Activated CD4-positive, CD25-positive, alpha-beta regulatory T cell treated with anti-CD3 and anti-CD28 coated beads, Interleukin-2, amount 50 U/mL, for 16 hours (primary cell): ENCODE data around the gene ZNF688.
"Not testable (repeated sequence)": the region's sequence is repeated elsewhere in the genome, so short reads cannot be mapped to it uniquely, and the experiment has no call there.

Experiments
- DNase-seq: peaks from one replicate; pipeline ENCODE4 v3.0.0-alpha.2; 2020; ENCODE audit warnings: low read depth, low spot score

Gene ZNF688

DNA sequence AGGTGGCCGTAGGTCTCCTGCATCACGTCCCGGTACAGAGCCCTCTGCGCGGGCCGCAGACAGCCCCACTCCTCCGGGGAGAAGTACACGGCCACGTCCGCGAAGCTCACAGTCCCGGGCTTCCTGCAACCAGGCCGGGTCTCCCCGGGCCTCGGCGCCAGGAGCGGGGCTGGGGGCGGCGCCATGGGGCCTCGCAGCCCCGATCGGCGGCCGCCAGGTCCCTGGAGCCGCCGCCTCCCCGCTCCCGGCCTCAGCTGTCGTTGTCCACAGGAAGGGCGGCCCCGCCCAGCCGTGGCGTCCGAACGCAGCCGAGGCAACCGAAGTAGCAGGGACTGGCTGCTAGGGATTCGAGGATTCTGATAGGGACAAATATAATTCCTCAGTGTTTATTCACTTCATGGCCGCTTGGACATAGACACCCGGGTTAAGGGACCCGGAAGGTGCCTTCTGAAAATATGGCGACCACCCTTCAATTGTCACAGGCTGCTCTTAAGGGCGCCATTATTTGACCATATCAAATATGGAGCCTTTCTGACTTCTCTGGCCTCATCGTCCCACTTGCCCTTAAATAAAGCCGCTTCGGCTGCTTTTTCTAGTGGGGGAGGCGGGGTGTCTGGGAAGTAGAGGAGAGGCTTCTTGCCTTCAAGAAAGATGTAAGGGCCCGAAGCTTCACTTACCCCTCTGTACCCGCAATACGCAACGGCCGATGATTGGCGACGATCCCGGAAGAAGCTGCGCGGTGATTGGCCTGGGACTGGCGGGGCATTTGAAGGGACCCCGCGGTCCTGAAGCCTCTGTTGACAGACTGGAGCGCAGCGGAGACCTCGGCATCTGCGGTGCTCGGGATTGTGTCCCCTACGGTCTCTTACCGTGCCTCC, at the start of gene ZNF688:
Gene ZNF688, minus strand, starts transcription at position 270 of the 878 bp plus-strand sequence. Its CDS starts 85 bp downstream, at position 185.
- peak; percentile 92 for DNase-seq

- no peak for DNase-seq
These were observed 48.7 kb upstream of the ZNF688 start for GRCh38 chr16:30620169-30620568.

GRCh38 chr16:30619638-30620037, 48.1 kb upstream of the ZNF688 start:
- DNase-seq: no peak

GRCh38 chr16:30619202-30619601, 47.7 kb upstream of the ZNF688 start:
- DNase-seq: no peak

DNA sequence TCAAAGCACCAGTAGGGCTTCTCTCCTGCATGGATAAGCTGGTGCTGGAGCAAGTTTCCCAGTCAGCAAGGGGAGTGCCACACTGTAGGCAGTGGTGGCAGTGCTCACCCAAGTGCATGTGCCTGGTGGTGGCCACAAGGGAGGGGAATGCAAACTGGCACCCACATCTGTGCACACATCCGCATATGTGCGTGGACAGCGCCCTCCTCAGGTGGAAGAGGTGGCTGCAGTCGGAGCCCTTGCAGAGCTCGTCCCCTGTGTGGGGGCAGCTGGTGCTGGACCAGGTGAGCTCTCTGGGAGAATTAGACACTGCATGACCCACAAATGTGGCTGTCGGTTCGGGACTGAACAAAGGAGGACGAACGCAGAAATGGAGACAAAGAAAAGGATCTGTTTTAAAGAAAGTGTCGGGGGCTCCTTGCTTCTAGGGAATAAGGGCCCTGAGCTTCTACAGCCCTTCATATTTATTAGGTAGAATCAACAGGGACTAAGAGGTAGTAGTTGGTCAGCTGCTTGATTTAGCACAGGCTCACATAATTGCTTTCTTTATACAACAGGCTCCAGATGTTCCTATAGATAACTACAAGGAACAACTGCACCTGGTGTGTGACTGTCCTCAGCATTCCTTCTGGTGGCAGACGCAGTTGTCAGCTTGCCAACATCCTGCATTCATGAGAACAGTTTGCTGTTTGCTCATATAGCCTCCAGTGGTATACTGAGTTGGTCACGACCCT, 44.0 kb upstream of the ZNF688 start:
- DNase-seq: peak; percentile 45

DNA sequence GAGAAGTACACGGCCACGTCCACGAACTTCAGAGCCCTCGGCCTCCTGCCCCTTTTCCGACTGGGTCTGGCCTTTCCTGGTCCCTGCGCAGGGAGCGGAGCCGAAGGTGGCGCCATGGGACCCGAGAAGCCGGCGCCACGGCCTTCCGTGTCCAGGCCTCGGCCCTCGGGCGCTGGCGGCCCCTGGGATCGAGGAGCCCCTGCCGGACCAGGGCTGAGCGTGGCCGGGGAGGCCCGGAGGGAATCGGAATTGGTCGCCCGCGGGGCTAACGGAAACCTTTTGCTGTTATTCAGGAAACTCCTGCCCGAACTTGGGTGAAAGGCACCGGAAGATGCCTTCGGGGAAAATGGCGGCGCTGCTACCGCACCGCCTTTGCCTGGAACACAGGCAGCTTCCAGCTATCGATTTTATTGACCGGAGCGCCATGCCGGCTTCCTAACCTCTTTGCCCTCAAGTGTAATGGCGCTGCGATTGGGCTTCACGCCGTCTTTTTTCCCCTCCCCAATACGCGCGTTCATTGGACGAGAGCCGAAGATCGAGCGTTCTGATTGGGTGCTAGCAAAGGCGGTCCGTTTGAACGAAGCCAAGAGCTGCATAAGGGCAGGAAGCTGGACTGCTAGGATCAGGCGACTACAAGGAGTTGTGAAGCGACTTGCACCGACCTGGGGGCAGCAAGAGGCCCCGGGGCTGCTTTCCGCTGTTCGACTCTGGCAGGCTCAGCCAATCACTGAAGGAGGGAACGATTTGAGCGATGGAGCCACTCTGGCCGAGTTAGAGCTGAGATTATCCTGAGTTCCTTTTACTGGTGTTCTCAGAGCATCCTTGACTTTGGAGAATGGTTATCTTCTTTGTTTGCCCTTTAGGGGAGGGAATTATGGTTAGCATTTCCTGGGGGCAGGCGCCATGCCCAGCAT, 38.7 kb upstream of the ZNF688 start, which contains the start of gene ZNF689:
Gene ZNF689, minus strand, starts transcription at position 464 of the 914 bp plus-strand sequence. Its CDS starts 348 bp downstream, at position 116.
- DNase-seq: peak; percentile 91

GRCh38 chr16:30609002-30609925, 37.8 kb upstream of the ZNF688 start:
- no peak for DNase-seq

DNA sequence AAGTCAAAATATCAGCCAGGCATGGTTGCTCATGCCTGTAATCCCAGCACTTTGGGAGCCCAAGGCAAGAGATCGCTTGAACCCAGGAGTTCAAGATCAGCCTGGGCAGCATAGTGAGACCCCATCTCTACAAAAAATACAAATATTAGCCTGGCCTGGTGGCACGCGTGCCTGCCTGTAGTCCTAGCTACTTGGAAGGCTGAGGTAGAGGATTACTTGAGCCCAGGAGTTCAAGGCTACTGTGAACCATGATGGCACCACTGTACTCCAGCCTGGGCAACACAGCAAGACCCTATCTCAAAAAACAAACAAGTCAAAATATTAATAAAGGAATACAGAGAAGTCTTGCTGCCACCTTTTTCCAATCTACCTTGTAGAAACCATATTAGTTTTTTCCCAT, 34.5 kb upstream of the ZNF688 start:
- DNase-seq: no peak

DNA sequence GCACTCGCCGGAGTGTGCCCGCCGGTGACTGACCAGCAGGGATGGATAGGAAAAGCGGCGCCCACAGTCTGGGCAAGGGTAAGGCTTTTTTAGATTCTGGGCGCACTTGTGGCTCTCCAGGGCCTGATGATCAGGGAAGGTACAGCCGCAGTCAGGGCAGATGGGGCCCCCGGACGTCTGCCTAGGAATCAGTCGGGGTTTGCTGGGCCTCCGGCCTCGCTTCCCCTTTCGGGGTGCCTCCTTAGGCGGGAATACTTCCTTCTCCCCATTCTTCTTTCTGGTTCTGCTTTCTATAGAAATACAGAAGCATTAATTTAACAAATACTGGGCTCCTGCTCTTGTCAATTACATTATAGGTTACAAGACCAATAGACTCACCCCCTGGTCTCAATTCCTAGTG, 33.6 kb upstream of the ZNF688 start:
- DNase-seq: no peak

DNA sequence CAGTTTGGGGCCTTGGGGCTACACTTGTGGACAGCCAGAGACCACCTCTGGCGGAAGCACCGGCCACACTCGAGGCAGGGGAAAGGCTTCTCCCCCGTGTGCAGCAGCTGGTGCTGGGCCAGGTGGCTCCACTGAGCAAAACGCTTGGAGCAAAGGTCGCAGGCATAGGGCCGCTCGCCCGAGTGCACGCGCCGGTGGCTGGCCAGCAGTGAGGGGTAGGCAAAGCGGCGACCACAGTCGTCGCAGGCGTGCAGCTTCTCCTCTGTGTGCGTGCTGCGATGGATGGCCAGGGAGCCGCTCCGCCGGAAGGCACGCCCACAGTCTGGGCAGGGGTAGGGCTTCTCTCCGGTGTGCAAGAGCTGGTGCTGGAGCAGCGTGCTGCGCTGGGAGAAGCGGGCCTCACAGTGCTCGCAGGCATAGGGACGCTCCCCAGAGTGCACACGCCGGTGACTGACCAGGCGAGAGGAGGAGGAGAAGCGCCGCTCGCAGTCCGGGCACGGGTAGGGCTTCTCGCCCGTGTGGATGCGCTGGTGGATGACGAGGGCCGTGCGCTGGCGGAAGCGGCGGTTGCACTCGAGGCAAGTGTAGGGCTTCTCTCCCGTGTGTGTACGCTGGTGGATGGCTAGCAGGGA, 32.9 kb upstream of the ZNF688 start:
- no peak for DNase-seq

DNA sequence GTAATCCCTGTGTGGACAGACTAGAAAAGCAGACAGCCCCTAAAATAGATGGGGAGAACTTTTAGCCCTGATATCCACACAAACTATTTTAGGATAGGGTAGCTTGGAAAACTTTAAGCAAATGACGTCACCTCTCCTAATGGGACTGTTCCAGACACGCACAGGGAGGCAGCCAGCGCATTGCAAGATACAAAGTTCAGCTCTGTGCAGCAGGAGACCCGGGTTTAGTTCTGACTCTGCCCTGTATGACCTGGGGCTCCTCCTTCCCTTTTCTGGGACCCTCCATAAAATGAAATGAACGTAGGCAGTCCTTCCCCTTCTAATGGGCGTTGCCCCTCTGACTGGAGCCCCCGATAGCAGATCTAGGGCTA, 32.4 kb upstream of the ZNF688 start:
- DNase-seq: no peak

GRCh38 chr16:30602616-30603277, 31.2 kb upstream of the ZNF688 start:
- no peak for DNase-seq

- DNase-seq: no peak
These were observed 30.5 kb upstream of the ZNF688 start for GRCh38 chr16:30601966-30602365.

DNA sequence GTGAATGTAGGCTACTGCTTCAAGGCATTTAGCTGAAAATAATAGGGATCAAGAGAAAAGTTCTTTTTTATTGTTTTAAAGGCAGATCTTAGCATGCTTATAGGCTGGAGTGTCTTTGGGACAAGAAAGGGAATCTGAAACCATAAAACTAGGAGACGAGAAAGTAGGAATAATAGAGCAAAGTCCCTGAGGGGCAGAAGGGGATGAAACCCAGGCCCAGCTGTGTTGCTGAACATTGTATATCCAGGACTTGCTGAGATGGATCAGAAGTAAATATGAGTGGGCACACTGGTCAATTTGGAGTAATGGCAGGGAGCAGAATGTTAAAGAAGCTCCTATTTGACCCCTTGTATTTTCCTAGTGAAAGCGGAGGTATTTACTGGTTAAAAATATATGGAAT, 29.4 kb upstream of the ZNF688 start:
- DNase-seq: no peak

GRCh38 chr16:30600215-30600614, 28.7 kb upstream of the ZNF688 start:
- no peak for DNase-seq

- DNase-seq: no peak
These were observed 21.4 kb upstream of the ZNF688 start for GRCh38 chr16:30592871-30593270.

DNA sequence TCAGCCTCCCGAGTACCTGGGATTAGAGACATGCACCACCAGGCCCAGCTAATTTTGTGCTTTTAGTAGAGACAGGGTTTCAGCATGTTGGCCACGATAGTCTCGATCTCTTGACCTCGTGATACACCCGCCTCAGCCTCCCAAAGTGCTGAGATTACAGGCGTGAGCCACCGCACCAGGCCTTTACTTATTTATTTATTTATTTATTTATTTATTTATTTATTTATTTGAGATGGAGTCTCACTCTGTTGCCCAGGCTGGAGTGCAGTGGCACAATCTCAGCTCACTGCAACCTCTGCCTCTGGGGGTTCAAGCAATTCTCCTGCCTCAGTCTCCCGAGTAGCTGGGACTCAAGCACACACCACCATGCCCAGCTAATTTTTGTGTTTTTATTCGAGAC, 19.4 kb upstream of the ZNF688 start:
- not testable (repeated sequence) for DNase-seq

DNA sequence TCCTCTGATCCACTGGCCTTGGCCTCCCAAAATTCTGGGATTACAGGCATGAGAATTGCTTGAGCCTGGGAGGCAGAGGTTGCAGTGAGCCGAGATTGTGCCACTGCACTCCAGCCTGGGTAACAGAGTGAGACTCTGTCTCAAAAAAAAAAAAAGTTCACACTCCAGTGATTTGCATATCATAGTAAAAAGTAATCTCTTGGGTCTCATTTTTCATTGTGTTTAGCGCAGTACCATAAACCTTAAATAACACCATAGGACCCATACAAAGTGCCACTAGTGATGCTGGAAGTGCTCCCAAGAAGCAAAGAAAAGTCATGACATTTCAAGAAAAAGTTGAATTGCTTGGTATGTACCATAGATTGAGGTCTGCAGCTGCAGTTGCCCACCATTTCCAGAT, 18.1 kb upstream of the ZNF688 start:
- DNase-seq: not testable (repeated sequence)

DNA sequence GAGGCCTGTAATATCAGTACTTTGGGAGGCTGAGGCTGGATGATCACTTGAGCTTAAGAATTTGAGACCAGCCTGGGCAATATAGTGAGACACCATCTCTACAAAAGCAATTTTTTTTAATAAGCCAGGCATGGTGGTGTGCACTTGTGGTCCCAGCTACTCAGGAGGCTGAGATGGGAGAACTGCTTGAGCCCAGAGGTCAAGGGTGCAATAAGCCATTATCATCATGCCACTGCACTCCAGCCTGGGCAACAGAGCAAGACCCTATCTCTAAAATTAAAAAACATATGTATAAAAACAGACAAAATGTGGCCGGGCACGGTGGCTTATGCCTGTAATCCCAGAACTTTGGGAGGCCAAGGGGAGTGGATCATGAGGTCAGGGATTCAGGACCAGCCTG, 17.1 kb upstream of the ZNF688 start:
- DNase-seq: no peak
